DOHH2 (cell line): Measurements from ENCODE around the gene CNST.

ENCODE experiments used
- EZH2phosphoT487 ChIP-seq: fragments of 200-600 bp; sonication (generic); IDR thresholded peaks from 2 replicates; pipeline ENCODE4 v1.6.1; 2017; ENCODE audit warnings: borderline replicate concordance, mild to moderate bottlenecking, antibody characterized with exemption, low read length, moderate library complexity, mixed read lengths
- TF ChIP-seq, protein P1 (sequence below): fragments of 200-600 bp; sonication (generic); IDR thresholded peaks from one replicate; pipeline ENCODE4 v1.5.1; 2014; ENCODE audit warnings: antibody characterized with exemption, mild to moderate bottlenecking, low read depth, low read length; ENCODE audit not compliant: poor library complexity, severe bottlenecking

DNA sequence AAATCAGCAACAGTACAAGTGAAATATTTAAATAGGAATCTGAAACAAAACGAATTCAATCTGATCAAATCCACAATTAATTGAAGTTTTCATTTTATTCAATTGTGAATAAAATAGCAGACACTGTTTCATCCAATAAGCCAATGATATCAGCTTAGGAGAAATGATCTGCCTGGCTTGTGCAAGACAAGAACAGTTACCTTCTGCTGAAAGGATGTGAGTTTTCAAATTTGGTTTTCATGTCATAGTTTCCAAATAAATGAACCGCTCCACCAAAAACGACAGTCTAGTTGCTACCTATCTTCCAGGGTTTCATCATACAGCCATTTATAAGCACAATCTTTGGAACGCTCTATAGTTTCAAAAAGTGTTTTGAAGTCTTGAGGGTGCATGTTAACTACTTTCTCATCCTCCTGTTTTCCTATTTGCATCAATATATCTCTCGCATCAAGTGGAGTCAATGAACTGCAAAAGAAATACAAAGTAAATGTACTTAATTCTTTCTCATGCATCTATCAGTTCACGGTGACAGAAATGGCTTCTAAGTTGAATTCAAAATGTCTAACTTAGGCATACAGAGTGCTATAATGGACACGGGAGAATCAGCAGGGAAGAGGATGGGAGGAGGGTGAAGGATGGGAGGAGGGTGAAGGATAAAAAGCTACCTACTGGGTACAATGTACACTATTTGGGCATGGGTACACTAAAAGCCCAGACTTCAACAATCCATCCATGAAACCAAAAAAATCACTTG, 25.3 kb upstream of the CNST start:
- TF ChIP-seq, protein P1, sequence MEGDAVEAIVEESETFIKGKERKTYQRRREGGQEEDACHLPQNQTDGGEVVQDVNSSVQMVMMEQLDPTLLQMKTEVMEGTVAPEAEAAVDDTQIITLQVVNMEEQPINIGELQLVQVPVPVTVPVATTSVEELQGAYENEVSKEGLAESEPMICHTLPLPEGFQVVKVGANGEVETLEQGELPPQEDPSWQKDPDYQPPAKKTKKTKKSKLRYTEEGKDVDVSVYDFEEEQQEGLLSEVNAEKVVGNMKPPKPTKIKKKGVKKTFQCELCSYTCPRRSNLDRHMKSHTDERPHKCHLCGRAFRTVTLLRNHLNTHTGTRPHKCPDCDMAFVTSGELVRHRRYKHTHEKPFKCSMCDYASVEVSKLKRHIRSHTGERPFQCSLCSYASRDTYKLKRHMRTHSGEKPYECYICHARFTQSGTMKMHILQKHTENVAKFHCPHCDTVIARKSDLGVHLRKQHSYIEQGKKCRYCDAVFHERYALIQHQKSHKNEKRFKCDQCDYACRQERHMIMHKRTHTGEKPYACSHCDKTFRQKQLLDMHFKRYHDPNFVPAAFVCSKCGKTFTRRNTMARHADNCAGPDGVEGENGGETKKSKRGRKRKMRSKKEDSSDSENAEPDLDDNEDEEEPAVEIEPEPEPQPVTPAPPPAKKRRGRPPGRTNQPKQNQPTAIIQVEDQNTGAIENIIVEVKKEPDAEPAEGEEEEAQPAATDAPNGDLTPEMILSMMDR = no peak
- no peak for TF ChIP-seq EZH2phosphoT487
